ENCODE measurements around the gene LSAMP.

LSAMP gene

GRCh38 chr3:116429479-116430269 lies 15.6 kb downstream of the LSAMP start:
- DNase-seq: no peak

- DNase-seq: no peak
Measured at GRCh38 chr3:116426036-116426435, 19.3 kb downstream of the LSAMP start.

GRCh38 chr3:116425126-116425525 lies 20.2 kb downstream of the LSAMP start:
- no peak for DNase-seq

- no peak for DNase-seq
Measured at GRCh38 chr3:116423945-116424344, 21.3 kb downstream of the LSAMP start.

- no peak for DNase-seq
Measured at GRCh38 chr3:116423374-116423773, 21.9 kb downstream of the LSAMP start.

GRCh38 chr3:116417151-116417550 lies 28.1 kb downstream of the LSAMP start:
- DNase-seq: no peak

- DNase-seq: no peak
Measured at GRCh38 chr3:116413319-116413718, 32.0 kb downstream of the LSAMP start.

GRCh38 chr3:116408473-116408872 lies 36.8 kb downstream of the LSAMP start:
- DNase-seq: no peak

- DNase-seq: no peak
Measured at GRCh38 chr3:116405231-116405630, 40.1 kb downstream of the LSAMP start.

GRCh38 chr3:116399701-116400226 lies 45.5 kb downstream of the LSAMP start:
- DNase-seq: no peak

GRCh38 chr3:116394365-116394764 lies 50.9 kb downstream of the LSAMP start:
- no peak for DNase-seq

- no peak for DNase-seq
Measured at GRCh38 chr3:116393199-116393598, 52.1 kb downstream of the LSAMP start.

GRCh38 chr3:116392291-116392690 lies 53.0 kb downstream of the LSAMP start:
- no peak for DNase-seq

- no peak for DNase-seq
Measured at GRCh38 chr3:116391296-116392201, 53.7 kb downstream of the LSAMP start.

GRCh38 chr3:116390318-116390717 lies 55.0 kb downstream of the LSAMP start:
- no peak for DNase-seq

GRCh38 chr3:116388867-116389385 lies 56.4 kb downstream of the LSAMP start:
- no peak for DNase-seq

- no peak for DNase-seq
Measured at GRCh38 chr3:116386168-116386567, 59.1 kb downstream of the LSAMP start.

GRCh38 chr3:116384717-116385116 lies 60.6 kb downstream of the LSAMP start:
- no peak for DNase-seq

GRCh38 chr3:116378077-116378476 lies 67.2 kb downstream of the LSAMP start:
- no peak for DNase-seq

GRCh38 chr3:116374901-116375300 lies 70.4 kb downstream of the LSAMP start:
- no peak for DNase-seq

- no peak for DNase-seq
Measured at GRCh38 chr3:116367761-116368395, 77.4 kb downstream of the LSAMP start.

- no peak for DNase-seq
Measured at GRCh38 chr3:116356056-116356455, 89.2 kb downstream of the LSAMP start.

- DNase-seq: no peak
Measured at GRCh38 chr3:116354382-116354781, 90.9 kb downstream of the LSAMP start.
